Measurements from ENCODE around the gene PSTPIP2.
"Not testable (repeated sequence)": the region's sequence is repeated elsewhere in the genome, so short reads cannot be mapped to it uniquely, and the experiment has no call there.

Gene PSTPIP2

DNA sequence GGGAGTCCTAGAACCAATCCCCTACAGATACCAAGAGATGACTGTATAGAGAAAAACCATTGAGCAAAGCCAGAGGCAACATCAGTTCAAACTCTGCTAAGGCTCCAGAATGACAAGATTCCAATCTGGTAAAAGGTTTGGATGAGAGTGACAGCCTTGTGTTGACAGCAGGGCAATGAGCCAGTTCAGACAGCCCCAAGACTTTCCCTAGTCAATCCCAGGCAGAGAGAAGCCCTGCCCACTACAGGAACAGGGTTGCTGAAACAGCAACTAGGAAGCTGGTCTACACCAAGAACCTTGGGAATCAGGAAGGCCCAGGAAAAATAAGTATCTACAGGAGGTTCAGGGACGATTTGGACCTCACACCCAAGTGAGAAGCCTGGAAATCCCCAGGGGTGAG, 3.3 kb downstream of the PSTPIP2 start:
- peak; percentile 13 for DNase-seq

DNA sequence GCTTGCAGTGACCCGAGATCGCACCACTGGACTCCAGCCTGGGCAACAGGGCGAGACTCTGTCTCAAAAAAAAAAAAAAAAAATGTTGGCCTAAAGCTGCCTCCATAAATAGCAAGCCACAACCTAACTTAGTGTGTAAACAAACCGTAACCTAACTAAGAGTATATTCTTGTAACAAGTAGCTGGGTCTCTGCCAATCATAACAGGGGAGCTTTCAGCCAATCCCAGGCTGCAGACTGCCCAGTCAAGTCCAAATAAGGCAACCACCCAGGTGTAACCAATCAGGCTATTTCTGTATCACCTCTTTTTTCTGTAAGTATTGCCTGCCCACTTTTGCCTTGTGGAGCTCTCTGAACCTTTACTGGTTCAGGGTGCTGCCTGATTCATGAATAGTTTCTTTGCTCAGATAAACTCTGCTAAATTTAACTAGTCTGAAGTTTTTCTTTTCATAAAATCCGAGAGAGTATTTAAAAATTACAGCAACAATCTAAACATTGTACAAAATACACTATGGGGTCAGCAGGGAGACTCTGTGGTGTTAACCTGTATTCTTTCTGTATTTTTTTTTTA, 4.5 kb downstream of the PSTPIP2 start:
- no peak for DNase-seq

DNA sequence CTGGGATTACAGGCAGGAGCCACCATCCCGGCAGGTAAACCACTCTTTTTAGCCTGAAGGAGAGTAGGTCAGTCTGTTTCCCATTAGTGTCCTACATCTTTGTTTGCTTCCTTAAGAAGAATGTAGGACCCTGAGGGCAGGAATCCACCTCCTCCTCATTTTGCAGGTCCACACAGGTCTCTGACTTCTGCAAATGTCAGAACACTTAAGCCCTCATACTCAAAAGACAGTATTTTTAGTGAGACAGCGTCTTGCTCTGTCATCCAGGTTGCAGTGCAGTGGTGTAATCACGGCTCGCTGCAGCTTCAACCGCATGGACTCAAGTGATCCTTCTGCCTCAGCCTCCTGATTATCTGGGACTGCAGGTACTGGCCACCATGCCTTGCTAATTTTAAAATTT, 9.3 kb downstream of the PSTPIP2 start:
- no peak for DNase-seq

DNA sequence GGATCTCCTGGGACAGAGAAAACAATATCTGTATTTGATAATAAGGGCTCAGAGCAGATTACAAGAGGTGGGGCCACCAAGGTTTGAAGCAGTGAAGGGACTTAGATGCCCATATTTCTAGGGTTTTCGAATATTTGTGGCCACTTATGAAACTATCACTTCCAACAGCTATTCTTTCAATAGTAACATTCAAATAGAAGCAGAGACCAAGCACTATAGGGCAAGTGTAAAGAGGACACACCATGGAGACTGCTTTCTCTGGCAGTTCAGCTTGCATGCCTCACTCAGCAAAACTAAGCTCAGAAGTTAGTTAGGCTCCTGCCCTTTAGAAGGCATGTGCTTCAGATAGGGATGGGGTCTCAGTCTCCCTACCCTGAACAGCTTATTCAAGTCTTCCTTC, 10.3 kb downstream of the PSTPIP2 start:
- no peak for DNase-seq

DNA sequence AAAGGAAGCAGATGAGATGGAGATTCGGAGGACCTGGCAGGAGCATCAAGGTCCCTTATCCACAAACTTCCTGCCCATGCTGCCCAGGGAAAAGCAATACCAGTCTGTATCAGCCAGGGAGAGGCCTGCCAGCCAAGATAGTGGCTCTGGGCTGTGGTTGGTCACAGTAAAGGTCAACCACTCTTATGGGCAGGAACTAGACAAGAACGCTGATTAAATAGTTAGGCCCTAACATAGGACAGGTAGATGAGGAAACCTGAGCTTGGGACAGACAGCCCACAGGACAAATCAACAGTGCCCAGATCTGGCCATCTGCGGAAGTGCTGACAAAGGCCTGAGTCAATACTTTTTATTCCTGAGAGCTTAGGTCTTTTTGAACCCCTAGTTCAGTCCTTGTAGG, 10.7 kb downstream of the PSTPIP2 start:
- no peak for DNase-seq

DNA sequence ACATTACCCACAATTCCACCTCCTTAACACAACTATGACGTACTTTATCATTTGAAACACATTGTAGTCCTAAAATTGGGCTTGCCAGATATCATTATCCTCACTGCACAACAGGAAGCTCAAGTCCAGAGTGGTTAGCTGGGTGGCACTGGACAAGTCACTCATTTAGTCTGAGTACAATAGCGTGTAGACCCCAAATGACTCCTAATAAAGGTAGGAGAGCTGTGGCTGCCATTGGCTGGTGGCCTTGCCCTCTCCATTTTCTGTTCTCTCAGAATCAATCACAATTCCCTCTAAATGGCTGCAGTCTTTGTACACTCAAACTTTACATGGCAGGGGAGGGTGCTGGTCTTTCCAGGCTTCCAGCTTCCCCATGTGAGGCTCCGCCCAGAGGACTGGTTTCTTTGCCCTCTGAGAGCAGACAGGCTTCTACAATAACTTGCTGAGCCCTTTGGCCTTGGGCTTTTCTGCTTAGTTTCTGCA, 11.7 kb downstream of the PSTPIP2 start:
- peak; percentile 57 for DNase-seq

DNA sequence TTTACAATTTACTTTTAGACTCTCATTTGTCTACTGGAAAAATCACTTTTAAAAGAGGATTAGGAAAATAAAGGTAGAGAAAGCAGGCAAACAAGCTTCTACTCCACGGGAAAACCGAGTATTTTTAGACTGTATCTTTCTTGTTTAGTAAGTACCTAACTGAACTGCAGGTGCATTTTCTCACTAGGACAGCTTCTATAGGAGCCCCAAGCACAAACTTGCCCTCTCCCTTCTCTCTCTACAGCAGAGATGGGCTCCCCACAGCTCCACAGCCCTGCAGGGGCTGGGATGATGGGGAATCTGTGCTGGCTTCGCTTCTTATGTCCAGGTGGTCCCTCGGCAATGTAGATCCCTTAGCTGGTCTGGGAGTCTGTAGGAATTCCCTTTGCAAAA, 16.2 kb downstream of the PSTPIP2 start:
- no peak for DNase-seq

DNA sequence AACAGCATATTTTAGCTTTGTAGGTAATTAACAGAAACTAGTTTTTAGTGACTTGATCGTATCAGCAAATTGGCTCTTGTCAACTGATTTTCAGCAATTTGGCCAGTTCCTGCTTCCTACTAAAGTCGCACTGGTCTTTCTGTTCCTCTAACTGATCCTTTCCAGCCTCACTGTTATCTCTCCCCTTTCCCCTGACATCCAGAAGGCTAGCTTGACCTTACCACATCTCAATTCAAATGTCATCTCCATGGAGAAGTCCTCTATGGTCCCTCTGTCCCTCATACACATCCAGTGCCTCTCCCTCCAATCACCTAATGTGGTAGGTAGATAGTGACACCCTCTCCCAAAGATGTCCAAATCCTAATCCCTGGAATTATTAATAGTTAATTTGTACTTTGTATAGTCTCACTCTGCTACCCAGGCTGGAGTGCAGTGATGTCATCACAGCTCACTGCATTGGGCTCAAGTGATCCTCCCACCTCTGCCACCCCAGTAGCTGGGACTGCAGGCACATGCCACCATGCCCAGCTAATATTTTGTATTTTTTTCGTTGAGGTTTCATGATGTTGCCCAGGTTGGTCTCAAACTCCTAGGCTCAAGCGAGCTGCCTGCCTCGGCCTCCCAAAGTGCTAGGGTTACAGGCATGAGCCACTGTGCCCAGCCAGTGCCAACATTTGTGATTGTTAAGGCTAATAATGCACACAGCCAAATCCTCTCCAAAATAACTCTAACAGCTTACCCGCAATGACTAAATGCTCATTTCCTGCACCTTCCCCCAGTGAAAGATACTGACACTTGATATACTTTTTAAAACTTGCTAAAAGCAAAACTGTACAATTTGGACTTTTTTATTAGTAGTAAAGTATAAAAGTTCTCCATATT, 16.9 kb downstream of the PSTPIP2 start:
- peak; percentile 39 for DNase-seq

DNA sequence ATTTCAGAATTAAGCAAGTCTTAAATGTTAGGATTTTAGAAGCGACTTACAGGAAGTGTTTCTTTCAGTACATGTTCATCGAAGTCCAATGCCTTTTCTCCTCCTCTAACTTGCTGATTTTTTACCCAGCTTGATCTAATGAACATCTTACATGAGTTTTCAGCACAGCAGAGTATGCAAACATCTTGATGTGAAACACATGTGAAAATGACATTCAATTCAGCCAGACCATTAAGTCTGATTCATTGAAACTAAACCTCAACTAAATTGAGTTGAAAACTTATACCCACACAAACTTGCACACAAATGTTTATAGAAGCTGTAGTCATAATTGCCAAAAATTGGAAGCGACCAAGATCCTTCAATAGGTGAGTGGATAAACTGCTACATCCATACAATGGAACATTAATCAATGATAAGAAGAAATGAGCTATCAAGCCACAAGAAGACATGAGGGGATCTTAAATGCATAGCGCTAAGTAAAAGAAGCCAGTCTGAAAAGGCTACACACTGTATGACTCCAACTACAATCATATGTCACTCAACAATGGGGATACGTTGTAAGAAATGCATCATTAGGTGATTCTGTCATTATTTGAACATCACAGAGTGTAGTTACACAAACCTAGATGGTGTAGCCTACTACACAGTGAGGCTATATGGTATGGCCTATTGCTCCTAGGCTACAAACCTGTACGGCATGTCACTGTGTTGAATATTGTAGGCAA, 18.5 kb downstream of the PSTPIP2 start:
- DNase-seq: no peak

DNA sequence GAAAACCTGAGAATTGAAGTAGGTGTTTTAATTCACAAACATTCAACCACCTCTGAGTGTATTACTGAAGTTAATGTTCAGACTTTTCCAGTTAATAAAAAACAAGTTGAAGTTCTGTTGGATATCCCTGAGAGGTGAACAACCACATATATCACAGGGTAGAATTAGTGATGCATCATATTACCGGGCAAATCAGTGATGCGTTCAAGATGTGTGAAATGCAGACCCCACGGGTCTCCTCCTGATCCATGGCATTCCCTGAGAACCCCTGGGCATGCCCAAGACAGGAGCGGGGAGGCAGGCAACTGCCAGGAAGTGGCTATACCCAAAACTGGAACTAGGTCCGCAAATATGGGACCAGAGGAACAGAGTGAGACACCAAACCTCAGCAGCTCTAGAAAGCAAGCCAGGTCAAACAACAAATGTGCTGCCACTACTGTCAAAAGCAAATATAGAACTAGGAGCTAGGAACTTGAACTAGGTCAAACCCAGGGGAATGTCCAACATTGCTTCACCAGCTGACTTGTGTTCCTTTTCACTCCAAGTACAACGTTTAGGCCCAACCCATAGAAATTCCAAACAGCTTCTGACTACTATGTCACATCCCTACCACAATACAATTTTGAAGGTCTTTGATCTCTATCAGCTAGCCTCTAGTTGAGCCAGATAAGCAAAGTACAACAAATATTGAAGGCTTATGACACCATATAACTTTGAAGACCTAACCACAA, 20.2 kb downstream of the PSTPIP2 start:
- DNase-seq: peak; percentile 97

DNA sequence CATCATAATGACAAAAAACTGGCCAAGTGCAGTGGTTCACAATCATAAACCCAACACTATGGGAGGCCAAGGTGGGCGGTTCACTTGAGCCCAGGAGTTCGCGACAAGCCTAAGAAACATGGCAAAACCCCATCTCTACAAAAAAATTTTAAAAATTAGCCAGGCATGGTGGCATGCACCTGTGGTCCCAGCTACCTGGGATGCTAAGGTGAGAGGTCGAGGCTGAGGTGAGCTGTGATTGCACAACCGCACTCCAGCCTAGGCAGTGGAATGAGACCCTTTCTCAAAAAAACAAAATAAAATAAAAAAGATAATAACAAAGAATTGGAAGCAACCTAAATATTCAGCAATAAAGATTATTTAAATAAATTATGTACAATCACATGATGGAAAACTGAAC, 21.8 kb downstream of the PSTPIP2 start:
- DNase-seq: no peak

DNA sequence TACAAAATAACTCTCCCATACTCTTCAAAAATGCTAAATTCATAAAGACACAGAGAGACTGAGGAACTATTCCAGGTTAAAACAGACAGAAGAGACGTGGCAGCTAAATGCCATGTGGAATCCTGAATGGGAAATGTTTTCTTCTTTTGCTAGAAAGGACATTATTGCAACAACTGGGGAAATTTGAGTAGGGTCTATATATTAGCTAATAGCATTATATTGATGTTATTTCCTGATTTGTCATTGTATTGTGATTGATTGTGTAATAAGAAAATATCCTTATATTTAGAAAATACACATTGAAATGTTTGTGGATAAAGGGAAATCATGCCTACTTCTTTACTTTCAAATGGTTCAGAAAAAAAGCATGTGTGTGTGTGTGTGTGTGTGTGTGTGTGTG, 23.4 kb downstream of the PSTPIP2 start:
- DNase-seq: peak; percentile 88

DNA sequence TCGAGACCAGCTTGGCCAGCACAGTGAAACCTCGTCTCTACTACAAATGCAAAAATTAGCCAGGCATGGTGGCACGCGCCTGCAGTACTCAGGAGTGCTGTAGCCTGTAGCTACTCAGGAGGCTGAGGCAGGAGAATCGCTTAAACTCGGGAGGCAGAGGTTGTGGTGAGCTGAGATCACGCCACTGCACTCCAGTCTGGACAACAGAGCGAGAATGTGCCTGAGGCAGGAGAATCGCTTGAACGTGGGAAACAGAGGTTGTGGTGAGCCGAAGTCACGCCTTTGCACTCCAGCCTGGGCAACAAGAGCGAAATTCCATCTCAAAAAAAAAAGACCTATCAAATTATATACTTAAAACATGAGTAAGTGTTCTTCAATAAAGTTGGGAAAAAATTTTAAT, 24.7 kb downstream of the PSTPIP2 start:
- not testable (repeated sequence) for DNase-seq

DNA sequence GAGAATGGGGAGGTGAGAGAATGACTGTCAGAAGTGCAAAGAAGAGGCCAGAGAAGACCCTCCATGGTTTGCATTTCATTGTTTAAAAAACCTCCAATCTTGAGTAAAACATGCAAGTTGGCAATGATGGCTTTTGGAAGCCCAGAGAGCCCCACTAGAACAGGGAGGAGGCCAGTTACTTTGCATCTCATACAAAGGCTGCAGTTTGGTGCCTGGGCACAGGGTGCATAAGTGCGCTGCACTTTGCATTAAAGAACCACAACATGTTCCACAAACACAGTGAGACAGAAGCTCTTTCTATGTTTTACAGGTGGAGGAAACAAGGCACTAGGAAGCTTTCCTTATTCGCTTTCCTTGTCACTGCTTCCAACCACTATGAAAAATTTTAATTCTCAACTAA, 25.4 kb downstream of the PSTPIP2 start:
- no peak for DNase-seq

DNA sequence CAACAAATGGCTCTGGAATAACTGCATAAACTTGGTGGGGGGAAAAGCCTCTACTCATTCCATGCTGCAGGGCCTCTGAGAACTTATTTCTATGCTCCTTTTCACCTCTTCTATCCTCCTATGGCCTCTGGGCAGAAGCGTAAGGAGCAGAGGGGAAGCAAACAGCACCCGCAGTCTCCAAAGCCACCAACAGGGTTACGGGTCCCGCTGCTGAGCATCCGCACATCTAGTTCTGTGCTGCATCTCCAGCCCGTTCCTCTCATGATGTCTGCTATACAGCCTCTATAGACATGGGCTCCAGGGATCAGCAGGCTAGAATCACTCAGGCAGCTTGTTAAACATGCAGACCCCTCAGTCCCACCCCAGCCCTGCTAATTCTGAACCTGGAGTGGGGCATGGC, 25.9 kb downstream of the PSTPIP2 start:
- DNase-seq: no peak

DNA sequence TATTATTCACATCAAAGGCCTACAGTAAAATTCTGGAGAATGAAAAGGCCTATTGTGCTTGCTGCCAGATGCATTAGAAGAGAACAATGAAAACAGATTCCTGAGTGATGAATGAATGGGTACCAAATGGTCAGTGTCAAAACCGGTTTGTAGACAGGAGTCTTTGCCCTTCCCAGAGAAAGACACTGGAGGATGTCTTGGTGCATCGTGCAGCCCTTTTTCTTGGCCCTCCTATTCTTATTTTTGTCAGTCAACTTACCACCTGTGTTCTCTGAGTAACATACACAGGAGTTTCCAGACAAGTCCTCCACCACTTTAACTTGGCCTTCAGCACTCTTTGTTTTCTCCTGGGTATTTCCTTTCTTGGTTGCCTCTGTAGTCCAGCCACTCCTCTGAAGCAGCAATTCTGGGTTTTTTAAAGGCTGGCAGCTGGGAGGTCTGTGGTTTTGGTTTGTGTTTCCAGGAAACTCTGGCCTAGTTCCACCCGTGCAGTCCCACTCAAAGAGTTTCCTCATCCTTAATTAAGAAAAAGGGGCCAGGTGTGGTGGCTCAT, 29.4 kb downstream of the PSTPIP2 start:
- peak; percentile 85 for DNase-seq

DNA sequence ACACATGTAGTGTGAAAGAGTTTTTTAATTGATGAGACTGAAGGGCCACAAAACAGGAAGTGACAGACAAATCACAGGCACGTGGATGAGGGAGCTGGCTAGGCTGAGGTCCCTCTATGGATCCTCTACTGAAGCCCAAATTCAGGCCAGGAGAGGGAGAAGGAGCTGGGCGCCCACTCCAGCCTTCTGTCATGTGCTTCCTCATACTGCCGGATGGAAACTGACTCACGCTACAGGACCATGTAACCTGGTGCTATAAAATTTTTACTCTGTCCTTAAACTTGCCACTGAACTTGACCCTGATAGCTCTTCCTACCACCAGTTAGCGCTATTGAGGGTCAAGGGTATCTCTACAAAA, 31.3 kb downstream of the PSTPIP2 start:
- peak; percentile 69 for DNase-seq

DNA sequence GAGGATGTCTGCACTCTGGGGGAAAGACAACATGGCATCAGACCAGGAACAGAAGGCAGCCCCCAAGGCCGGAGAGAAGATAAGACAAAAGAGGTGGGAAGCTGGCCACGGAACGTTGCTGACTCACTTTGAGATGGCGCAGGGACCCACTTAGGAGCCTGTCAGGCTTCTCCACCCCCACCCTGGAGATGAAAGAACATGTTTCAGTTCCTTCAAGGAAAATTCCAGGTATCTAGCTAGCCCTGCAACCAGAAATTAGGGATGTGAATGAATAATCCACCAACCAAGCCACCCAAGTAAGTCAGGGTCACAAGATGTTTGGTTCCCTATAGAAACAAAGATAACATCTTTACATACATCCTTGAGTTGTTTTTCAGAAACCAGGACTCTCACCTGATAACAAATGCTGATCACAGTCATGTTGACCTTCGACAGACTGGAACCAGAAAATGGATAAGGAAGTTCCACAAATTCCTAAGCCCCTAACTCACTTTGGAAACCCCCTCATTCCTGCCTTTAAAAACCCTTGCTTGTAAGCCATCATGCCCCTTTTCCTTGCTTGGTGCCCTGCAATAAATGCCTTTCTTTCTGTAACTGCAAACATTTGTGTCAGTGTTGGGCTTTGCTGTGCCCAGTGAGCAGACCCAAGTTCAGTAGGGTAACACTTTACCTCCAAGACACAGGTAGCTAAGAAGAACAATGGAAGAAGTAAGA, 31.9 kb downstream of the PSTPIP2 start:
- peak; percentile 45 for DNase-seq

DNA sequence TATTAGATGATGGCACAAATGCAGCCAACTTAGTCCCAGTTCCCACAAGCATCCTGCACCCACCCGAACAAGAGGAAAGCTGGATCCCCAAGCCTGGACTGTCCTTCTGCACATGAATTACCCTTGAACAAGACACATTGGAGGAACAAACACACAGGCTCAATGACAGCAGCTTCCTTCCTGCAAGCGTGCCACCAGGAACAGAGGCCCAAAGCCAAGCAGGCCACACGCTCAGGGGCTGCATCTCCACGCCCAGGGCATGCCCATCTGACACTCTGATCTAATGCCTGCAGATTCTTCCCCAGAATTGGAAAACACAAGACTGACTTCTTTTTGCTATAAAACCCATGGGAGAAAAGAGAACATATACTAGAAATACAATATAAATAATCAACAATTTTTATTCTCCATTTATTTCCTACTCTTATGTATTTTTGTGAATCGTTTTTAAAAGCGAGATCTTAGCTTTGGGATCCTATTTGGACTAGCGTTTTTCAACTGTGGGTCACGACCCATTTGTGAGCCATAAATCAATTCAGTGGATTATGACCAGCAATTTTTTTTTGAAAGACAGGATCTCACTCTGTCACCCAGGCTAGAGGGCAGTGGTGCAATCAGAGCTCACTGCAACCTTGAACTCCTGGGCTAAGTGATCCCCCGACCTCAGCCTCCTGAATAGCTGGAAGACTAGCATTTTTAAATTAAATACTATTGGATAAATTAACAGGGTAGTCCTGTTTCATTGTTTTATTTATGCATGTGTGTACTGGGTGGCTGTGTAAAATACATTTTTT, 34.4 kb downstream of the PSTPIP2 start:
- DNase-seq: no peak

DNA sequence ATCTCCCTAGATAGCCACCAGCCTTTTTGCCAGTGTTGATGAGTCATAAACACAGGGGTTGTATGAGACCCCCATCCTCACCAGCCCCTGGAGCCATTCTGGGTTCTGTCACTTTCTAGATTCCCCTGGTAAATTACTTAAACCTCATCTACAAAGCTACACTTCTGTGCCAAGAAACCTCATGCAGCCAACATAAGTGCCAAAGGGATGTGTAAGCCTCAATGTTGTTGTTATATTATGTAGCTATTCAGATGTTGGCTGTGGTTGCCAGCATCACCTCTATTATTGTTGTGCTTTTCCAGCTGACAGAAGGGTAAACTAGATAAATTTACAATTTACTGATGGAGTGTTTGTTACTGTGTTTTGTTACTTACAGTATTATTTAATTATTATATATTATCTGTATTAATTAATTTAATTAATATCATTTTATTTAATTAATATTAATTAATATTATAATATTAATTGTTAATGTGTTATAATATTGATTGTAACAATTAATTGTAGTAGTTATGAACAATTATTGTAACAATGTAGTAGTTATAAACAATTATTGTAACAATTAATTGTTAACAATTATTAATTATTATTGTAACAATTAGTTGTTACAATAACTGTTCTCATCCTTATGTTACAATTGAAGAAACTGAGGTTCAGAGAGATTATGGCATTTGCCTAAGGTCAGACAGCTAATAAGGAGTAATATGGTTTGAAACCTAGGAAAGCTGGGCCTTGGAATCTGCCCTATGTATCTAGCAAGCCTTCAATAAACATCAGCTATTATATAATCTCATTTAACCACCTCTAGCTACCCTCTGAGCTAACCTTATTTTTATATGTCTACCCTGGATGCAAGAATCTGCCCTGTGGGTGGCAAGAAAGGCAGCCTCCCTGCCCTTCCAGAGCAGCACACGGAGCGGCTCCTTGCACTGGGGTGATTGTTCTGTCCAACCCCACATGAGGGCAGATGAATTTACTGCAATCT, 36.1 kb downstream of the PSTPIP2 start:
- no peak for DNase-seq

All from inflammatory macrophage treated with lipopolysaccharide for 4 hours (primary cell).